H9 (cell line): ENCODE results near the gene FPGT. TPM values are rescaled to one million over a fixed set of nuclear protein-coding genes. Genes with fewer than 3 reads are reported as not detected.

Source experiments
- DNase-seq: peaks from one replicate; pipeline ENCODE4 v3.0.0-alpha.2; 2017
- H2AFZ ChIP-seq: one replicate; pipeline ENCODE4 v1.6.1; 2013; ENCODE audit warnings: mild to moderate bottlenecking, low read length, control low read depth, moderate library complexity
- H2AK5ac ChIP-seq: 2 replicates; pipeline ENCODE4 v1.6.1; 2013; ENCODE audit warnings: low read length, control low read depth, mixed read lengths; ENCODE audit not compliant: insufficient read length
- H2BK120ac ChIP-seq: one replicate; pipeline ENCODE4 v1.6.1; 2013; ENCODE audit warnings: low read depth, mild to moderate bottlenecking, low read length, control low read depth, inconsistent platforms; ENCODE audit not compliant: poor library complexity, severe bottlenecking
- H2BK12ac ChIP-seq: 2 replicates; pipeline ENCODE4 v1.6.1; 2013; ENCODE audit warnings: low read length, control low read depth, mixed read lengths, low read depth; ENCODE audit not compliant: insufficient read length
- H2BK15ac ChIP-seq: 2 replicates; pipeline ENCODE4 v1.6.1; 2013; ENCODE audit warnings: low read depth, low read length, control low read depth
- H2BK20ac ChIP-seq: one replicate; pipeline ENCODE4 v1.6.1; 2013; ENCODE audit warnings: low read depth, mild to moderate bottlenecking, low read length, control low read depth, inconsistent platforms; ENCODE audit not compliant: poor library complexity, severe bottlenecking
- H2BK5ac ChIP-seq: 2 replicates; pipeline ENCODE4 v1.6.1; 2013; ENCODE audit warnings: low read length, control low read depth, mixed read lengths; ENCODE audit not compliant: insufficient read length
- H3K14ac ChIP-seq: 2 replicates; pipeline ENCODE4 v1.6.1; 2013; ENCODE audit warnings: low read length, control low read depth; ENCODE audit not compliant: insufficient read depth
- H3K18ac ChIP-seq: 2 replicates; pipeline ENCODE4 v1.6.1; 2013; ENCODE audit warnings: low read depth, mild to moderate bottlenecking, mixed read lengths, low read length, control low read depth; ENCODE audit not compliant: insufficient read length
- H3K23ac ChIP-seq: 2 replicates; pipeline ENCODE4 v1.6.1; 2013; ENCODE audit warnings: low read length, control low read depth, mixed read lengths, low read depth; ENCODE audit not compliant: insufficient read length
- H3K23me2 ChIP-seq: 2 replicates; pipeline ENCODE4 v1.6.1; 2013; ENCODE audit warnings: low read depth, mild to moderate bottlenecking, mixed read lengths, low read length, control low read depth; ENCODE audit not compliant: insufficient read length, poor library complexity, severe bottlenecking
- H3K27ac ChIP-seq: 2 replicates; pipeline ENCODE4 v1.5.1; 2013; ENCODE audit warnings: low read length, control low read depth, mixed read lengths, low read depth; ENCODE audit not compliant: insufficient read length
- H3K27me3 ChIP-seq: 2 replicates; pipeline ENCODE4 v1.6.1; 2013; ENCODE audit warnings: low read length, control low read depth, inconsistent platforms; ENCODE audit not compliant: insufficient read depth
- H3K4ac ChIP-seq: 2 replicates; pipeline ENCODE4 v1.6.1; 2013; ENCODE audit warnings: low read depth, mild to moderate bottlenecking, control low read depth, inconsistent platforms, low read length, moderate library complexity
- H3K4me1 ChIP-seq: 2 replicates; pipeline ENCODE4 v1.6.1; 2013; ENCODE audit warnings: low read length, control low read depth, inconsistent platforms; ENCODE audit not compliant: insufficient read depth
- H3K4me2 ChIP-seq: 2 replicates; pipeline ENCODE4 v1.6.1; 2013; ENCODE audit warnings: low read length, control low read depth, mixed read lengths; ENCODE audit not compliant: insufficient read length, insufficient read depth
- H3K56ac ChIP-seq: 2 replicates; pipeline ENCODE4 v1.6.1; 2013; ENCODE audit warnings: low read depth, mild to moderate bottlenecking, mixed read lengths, low read length, control low read depth; ENCODE audit not compliant: insufficient read length
- H3K79me1 ChIP-seq: 2 replicates; pipeline ENCODE4 v1.6.1; 2013; ENCODE audit warnings: low read depth, mild to moderate bottlenecking, moderate library complexity, low read length, control low read depth, inconsistent platforms; ENCODE audit not compliant: insufficient read depth, poor library complexity, severe bottlenecking
- H3K79me2 ChIP-seq: 2 replicates; pipeline ENCODE4 v1.6.1; 2013; ENCODE audit warnings: low read length, control low read depth, inconsistent platforms; ENCODE audit not compliant: insufficient read depth
- H3K9ac ChIP-seq: 2 replicates; pipeline ENCODE4 v1.6.1; 2013; ENCODE audit warnings: low read length, control low read depth, mixed read lengths; ENCODE audit not compliant: insufficient read length; ENCODE audit errors: extremely low read depth
- H3K9me3 ChIP-seq: one replicate; pipeline ENCODE4 v1.6.1; 2013; ENCODE audit warnings: low read depth, low read length, inconsistent platforms; ENCODE audit not compliant: control insufficient read depth
- H3T11ph ChIP-seq: one replicate; pipeline ENCODE4 v1.6.1; 2013; ENCODE audit warnings: mild to moderate bottlenecking, low read length, control low read depth, inconsistent platforms
- H4K20me1 ChIP-seq: one replicate; pipeline ENCODE4 v1.6.1; 2013; ENCODE audit not compliant: control insufficient read depth, insufficient read length, insufficient read depth
- H4K5ac ChIP-seq: 2 replicates; pipeline ENCODE4 v1.6.1; 2013; ENCODE audit warnings: low read depth, mild to moderate bottlenecking, mixed read lengths, low read length, control low read depth; ENCODE audit not compliant: insufficient read length
- H4K8ac ChIP-seq: replicated peaks from 2 replicates; pipeline ENCODE4 v1.6.1; 2013; ENCODE audit warnings: low read length, control low read depth, mixed read lengths, low read depth; ENCODE audit not compliant: insufficient read length
- H4K91ac ChIP-seq: 2 replicates; pipeline ENCODE4 v1.6.1; 2013; ENCODE audit warnings: low read depth, mild to moderate bottlenecking, moderate library complexity, mixed read lengths, low read length, control low read depth; ENCODE audit not compliant: insufficient read length
- H3K27ac Mint-ChIP-seq, 3 experiments: 2 replicates in 2 of 3; 3 replicates in 1 of 3; pipeline ENCODE4 v1.8.0; 2020 to 2021; ENCODE audit warnings: mixed read lengths in 3 of 3, mild to moderate bottlenecking in 1 of 3, moderate library complexity in 1 of 3
- H3K27me3 Mint-ChIP-seq: 2 replicates; pipeline ENCODE4 v1.8.0; 2021; ENCODE audit warnings: low read depth, mild to moderate bottlenecking, moderate library complexity, mixed read lengths
- H3K36me3 Mint-ChIP-seq, 3 experiments: 2 replicates in 2 of 3; 3 replicates in 1 of 3; pipeline ENCODE4 v1.8.0; 2020 to 2021; ENCODE audit warnings: low read depth in 3 of 3, mixed read lengths in 3 of 3; ENCODE audit not compliant: insufficient read depth in 1 of 3
- H3K4me1 Mint-ChIP-seq, 2 experiments: 2 replicates each; pipeline ENCODE4 v1.8.0; 2020; ENCODE audit warnings: mixed read lengths in 2 of 2
- H3K4me3 Mint-ChIP-seq, 2 experiments: 2 replicates in 1 of 2; 3 replicates in 1 of 2; pipeline ENCODE4 v1.8.0; 2020 to 2021; ENCODE audit warnings: mild to moderate bottlenecking in 2 of 2, mixed read lengths in 2 of 2, moderate library complexity in 1 of 2
- H3K9me3 Mint-ChIP-seq, 2 experiments: 2 replicates in 1 of 2; 3 replicates in 1 of 2; pipeline ENCODE4 v1.8.0; 2020; ENCODE audit warnings: mild to moderate bottlenecking in 2 of 2, mixed read lengths in 2 of 2, moderate library complexity in 1 of 2
- WGBS: extraction: QIAGEN DNeasy Blood & Tissue Kit; methylation state at CpG from one replicate; pipeline ENCODE4 v1.1.7; 2013; ENCODE audit warnings: missing lambda C conversion rate, low lambda C conversion rate, mixed read lengths; ENCODE audit not compliant: insufficient read length; ENCODE audit errors: extremely low coverage; 5-methylcytosine and 5-hydroxymethylcytosine counted together
- total RNA-seq: library from RNA; stranded (reverse); gene quantifications from 2 replicates; pipeline ENCODE4 v1.2.1, GENCODE V29; 2021
- TF ChIP-seq, protein P1 (sequence below): fragments of 200-600 bp; sonication (generic); conservative IDR thresholded peaks from 3 replicates; pipeline ENCODE4 v1.8.0; 2021; ENCODE audit warnings: antibody characterized with exemption, mild to moderate bottlenecking

The FPGT gene
- total RNA-seq, 1 experiment from 2014 or later: 5.2 TPM

DNA sequence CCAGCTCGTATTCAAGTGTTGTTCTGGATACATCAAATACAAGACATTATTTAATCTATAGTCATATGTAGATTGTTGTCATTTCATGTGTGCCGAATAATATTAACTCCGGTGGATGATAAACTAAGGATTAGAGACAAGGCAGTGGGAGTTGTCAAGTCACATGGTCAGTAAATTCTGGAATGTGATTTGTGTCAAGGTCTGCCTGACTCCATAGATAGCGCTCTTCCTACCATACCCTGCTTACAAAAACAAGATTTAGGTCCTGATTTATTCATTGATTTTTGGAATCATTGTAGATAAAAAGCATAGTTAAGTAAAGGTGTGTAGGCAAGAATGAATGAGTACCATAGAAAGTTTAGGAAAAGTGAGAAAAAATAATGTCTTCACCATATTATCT is 39.7 kb downstream of the FPGT start:
- Histone ChIP-seq H3K79me2 (no peaks in the 10 kb centered on the region), H3K14ac (no peak overlapping the region), H3K27ac (no peak overlapping the region), H2BK5ac (no peak overlapping the region), H2AK5ac (no peak overlapping the region), H3T11ph (no peak overlapping the region), H3K27me3 (no peaks in the 10 kb centered on the region), H3K4me1 (no peaks in the 10 kb centered on the region), H3K4me2 (no peak overlapping the region), H2BK15ac (no peak overlapping the region), H2AFZ (no peak overlapping the region), H3K79me1 (no peaks in the 10 kb centered on the region), H2BK20ac (no peak overlapping the region), H3K23ac (no peak overlapping the region), H3K23me2 (no peaks in the 10 kb centered on the region), H2BK120ac (no peak overlapping the region), H3K18ac (no peak overlapping the region), H3K56ac (no peak overlapping the region), H4K8ac (no peak overlapping the region), H2BK12ac (no peak overlapping the region), H4K20me1 (no peaks in the 10 kb centered on the region), H4K91ac (no peak overlapping the region), H3K4ac (no peak overlapping the region), H3K9ac (no peak overlapping the region), H4K5ac (no peak overlapping the region), H3K9me3 (no peaks in the 10 kb centered on the region)
- no peak overlapping the region for H3K4me3 Mint-ChIP-seq
- H3K9me3 Mint-ChIP-seq: no peaks in the 10 kb centered on the region
- H3K36me3 Mint-ChIP-seq: no peaks in the 10 kb centered on the region
- H3K4me1 Mint-ChIP-seq: no peaks in the 10 kb centered on the region
- no peak for DNase-seq
- TF ChIP-seq, protein P1, sequence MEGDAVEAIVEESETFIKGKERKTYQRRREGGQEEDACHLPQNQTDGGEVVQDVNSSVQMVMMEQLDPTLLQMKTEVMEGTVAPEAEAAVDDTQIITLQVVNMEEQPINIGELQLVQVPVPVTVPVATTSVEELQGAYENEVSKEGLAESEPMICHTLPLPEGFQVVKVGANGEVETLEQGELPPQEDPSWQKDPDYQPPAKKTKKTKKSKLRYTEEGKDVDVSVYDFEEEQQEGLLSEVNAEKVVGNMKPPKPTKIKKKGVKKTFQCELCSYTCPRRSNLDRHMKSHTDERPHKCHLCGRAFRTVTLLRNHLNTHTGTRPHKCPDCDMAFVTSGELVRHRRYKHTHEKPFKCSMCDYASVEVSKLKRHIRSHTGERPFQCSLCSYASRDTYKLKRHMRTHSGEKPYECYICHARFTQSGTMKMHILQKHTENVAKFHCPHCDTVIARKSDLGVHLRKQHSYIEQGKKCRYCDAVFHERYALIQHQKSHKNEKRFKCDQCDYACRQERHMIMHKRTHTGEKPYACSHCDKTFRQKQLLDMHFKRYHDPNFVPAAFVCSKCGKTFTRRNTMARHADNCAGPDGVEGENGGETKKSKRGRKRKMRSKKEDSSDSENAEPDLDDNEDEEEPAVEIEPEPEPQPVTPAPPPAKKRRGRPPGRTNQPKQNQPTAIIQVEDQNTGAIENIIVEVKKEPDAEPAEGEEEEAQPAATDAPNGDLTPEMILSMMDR: no peak
- WGBS: no CpG with 5 or more reads among the region's 4 CpGs
- H3K27me3 Mint-ChIP-seq: peaks cover 21% of the 10 kb centered on the region
- no peak overlapping the region for H3K27ac Mint-ChIP-seq
